HepG2 (cell line): Measurements from ENCODE around the gene NPAS2. TPM values are rescaled to one million over a fixed set of nuclear protein-coding genes. Genes with fewer than 3 reads are reported as not detected.

Experiments used
- ATAC-seq: fragments of 200-7000 bp; cut with Tn5 transposase; 3 replicates; pipeline ENCODE4 v1.9.1; 2020; ENCODE audit warnings: mild to moderate bottlenecking, moderate library complexity
- BruUV-seq: library from RNA; stranded (reverse); fragments of 400-500 nt; replicated peaks from 2 replicates; lab custom pipeline; 2021; lab: Mats Ljungman, UMichigan
- CTCF ChIA-PET: fragments of 300-600 bp; formaldehyde crosslinking; extraction: SDS; loops from one replicate; lab custom pipeline; 2021; ENCODE audit warnings: low total read pairs, inconsistent platforms, low intra/inter-chr PET ratio; lab: Yijun Ruan, JAX
- POLR2A ChIA-PET: fragments of 350-600 bp; sonication (Branson Sonifier 250); formaldehyde crosslinking; loops from one replicate; lab custom pipeline; 2020; ENCODE audit warnings: antibody characterized with exemption, inconsistent platforms; lab: Yijun Ruan, JAX
- DNase-seq: peaks from one replicate; pipeline ENCODE4 v3.0.0-alpha.2; 2015; ENCODE audit warnings: low spot score
- FAIRE-seq: peaks from 3 replicates; lab custom pipeline; 2011; peaks lifted over from hg19 to GRCh38; lab: Jason Lieb, UNC
- H2AFZ ChIP-seq: one replicate; pipeline ENCODE4 v1.6.1; 2011; ENCODE audit warnings: low read length, inconsistent platforms
- H3K27ac ChIP-seq: fragments of 300-600 bp; 3 replicates; pipeline ENCODE4 v1.8.0; 2011; ENCODE audit warnings: mixed run types, mild to moderate bottlenecking, mixed read lengths, low read length, inconsistent platforms; ENCODE audit not compliant: insufficient read depth; ENCODE audit errors: extremely low read length
- H3K27me3 ChIP-seq, 2 experiments: fragments of 200-600 bp in 1 of 2; 2 replicates in 1 of 2; 3 replicates in 1 of 2; pipeline versions ENCODE4 v1.6.0 to v1.8.0; 2011; ENCODE audit warnings: low read length in 2 of 2, mild to moderate bottlenecking in 2 of 2, moderate library complexity in 2 of 2, inconsistent platforms in 1 of 2; ENCODE audit not compliant: insufficient read depth in 2 of 2, control insufficient read depth in 1 of 2
- H3K36me3 ChIP-seq, 2 experiments: fragments of 200-600 bp in 1 of 2; replicated peaks in 1 of 2; 2 replicates in 1 of 2; 3 replicates in 1 of 2; pipeline versions ENCODE4 v1.5.1 to v1.8.0; 2011; ENCODE audit warnings: low read length in 2 of 2, inconsistent platforms in 1 of 2; ENCODE audit not compliant: insufficient read depth in 2 of 2, control insufficient read depth in 1 of 2
- H3K4me1 ChIP-seq: 2 replicates; pipeline ENCODE4 v1.5.1; 2012; ENCODE audit warnings: low read length, inconsistent platforms; ENCODE audit not compliant: insufficient read depth
- H3K4me2 ChIP-seq: 2 replicates; pipeline ENCODE4 v1.6.0; 2011; ENCODE audit warnings: low read depth, low read length, inconsistent platforms
- H3K4me3 ChIP-seq, 3 experiments: fragments of 200-600 bp in 1 of 3; sonication (generic), shearing (Covaris generic) in 1 of 3; replicated peaks in 1 of 3; 2 replicates each; pipeline ENCODE4 v1.5.1; 2011 to 2016; ENCODE audit warnings: low read length in 3 of 3, inconsistent platforms in 2 of 3, low read depth in 2 of 3, mild to moderate bottlenecking in 2 of 3, control low read depth in 1 of 3, mixed read lengths in 1 of 3; ENCODE audit not compliant: insufficient read depth in 1 of 3
- H3K79me2 ChIP-seq: one replicate; pipeline ENCODE4 v1.6.1; 2011; ENCODE audit warnings: low read length, inconsistent platforms; ENCODE audit not compliant: insufficient read depth
- H3K9ac ChIP-seq: 2 replicates; pipeline ENCODE4 v1.6.0; 2011; ENCODE audit warnings: mild to moderate bottlenecking, low read depth, low read length, inconsistent platforms; ENCODE audit not compliant: insufficient read depth
- H3K9me3 ChIP-seq: 2 replicates; pipeline ENCODE4 v1.5.1; 2012; ENCODE audit warnings: mild to moderate bottlenecking, low read length
- H4K20me1 ChIP-seq: 2 replicates; pipeline ENCODE4 v1.6.0; 2011; ENCODE audit warnings: inconsistent platforms, mild to moderate bottlenecking, low read length, moderate library complexity; ENCODE audit not compliant: insufficient read depth
- ELF4 ChIP-seq: sonication (generic); formaldehyde crosslinking; IDR thresholded peaks from 2 replicates; pipeline ENCODE4 v1.5.0; 2020; ENCODE audit warnings: missing genetic modification reagents, mild to moderate bottlenecking, moderate library complexity, borderline replicate concordance
- HNRNPUL1 ChIP-seq: fragments of 200-400 bp; formaldehyde crosslinking; IDR thresholded peaks from 2 replicates; pipeline ENCODE4 v1.6.1; 2017; ENCODE audit warnings: low read depth, mild to moderate bottlenecking, low read length, moderate library complexity
- PLRG1 ChIP-seq: fragments of 450-650 bp; conservative IDR thresholded peaks from 2 replicates; pipeline ENCODE4 v1.6.1; 2016
- XRCC5 ChIP-seq: fragments of 200-400 bp; formaldehyde crosslinking; optimal IDR thresholded peaks from 2 replicates; pipeline ENCODE3; 2017; ENCODE audit warnings: mild to moderate bottlenecking, low read length
- ZNF329 ChIP-seq: sonication (generic); formaldehyde crosslinking; IDR thresholded peaks from 2 replicates; pipeline ENCODE4 v1.9.0; 2021; ENCODE audit warnings: low read depth, mild to moderate bottlenecking, missing genetic modification reagents
- ZNF350 ChIP-seq: sonication (generic); formaldehyde crosslinking; IDR thresholded peaks from 2 replicates; pipeline ENCODE4 v1.4.0; 2020; ENCODE audit warnings: mild to moderate bottlenecking, low read depth, missing genetic modification reagents, borderline replicate concordance
- ZNF513 ChIP-seq: sonication (generic); formaldehyde crosslinking; conservative IDR thresholded peaks from 2 replicates; pipeline ENCODE4 v1.5.0; 2020; ENCODE audit warnings: missing genetic modification reagents
- WGBS: methylation state at CpG from one replicate; pipeline ENCODE4 v1.1.6; 2017; ENCODE audit warnings: low lambda C conversion rate; 5-methylcytosine and 5-hydroxymethylcytosine counted together
- in situ Hi-C: cut with HindIII; loops from 2 replicates; pipeline ENCODE4 v1.10.0; 2017; ENCODE audit warnings: low pct_unique_long_range_greater_than_20kb; ENCODE audit not compliant: extremely low pct_ligation_motif_present
- intact Hi-C: fragments of 100-400 bp; cut with micrococcal nuclease; formaldehyde crosslinking; loops from one replicate; pipeline ENCODE4 v1.10.0; 2022; ENCODE audit not compliant: unreplicated experiment
- polyA plus RNA-seq, 8 experiments: library from polyadenylated mRNA; depleted of rRNA in 3 of 8; stranded (reverse) in 7 of 8; unstranded in 1 of 8; fragments of >200 nt; fragmentation: Illumina TruSeq in 4 of 8; extraction: Trizol in 4 of 8; gene quantifications; 2 replicates each; pipeline versions ENCODE4 v1.2.1 to v1.2.3, GENCODE V29; 2011 to 2016; ENCODE audit warnings: low read depth in 4 of 8, missing spikeins in 1 of 8, mixed read lengths in 1 of 8; ENCODE audit not compliant: insufficient read depth in 1 of 8
- total RNA-seq, 5 experiments: library from RNA; depleted of rRNA; stranded (reverse); fragments of >200 nt; fragmentation: Illumina TruSeq; extraction: Trizol; gene quantifications; 2 replicates each; pipeline ENCODE4 v1.2.3, GENCODE V29; 2016; ENCODE audit warnings: low read depth in 1 of 5

NPAS2 gene
- total and polyA plus RNA-seq, 2 of the 13 experiments (the other 11 are each of a cell fraction or from before 2014, with no cell fraction given): 14.8 to 37.5 TPM

GRCh38 chr2:100991404-100991773, 171.4 kb downstream of the NPAS2 start (continued):
- TF ChIP-seq ZNF350 (CRISPR knock-in tag): no peak
- TF ChIP-seq XRCC5: no peak
- TF ChIP-seq ZNF329: no peak
- no peak for TF ChIP-seq ZNF513 (CRISPR knock-in tag)
- TF ChIP-seq ELF4 (CRISPR knock-in tag): no peak
- TF ChIP-seq PLRG1: no peak
- no peak for TF ChIP-seq HNRNPUL1

GRCh38 chr2:100992262-100992661, 172.3 kb downstream of the NPAS2 start:
- WGBS: 95% methylated on average over 6 of the region's 6 CpGs
- H3K9me3 ChIP-seq: no peaks in the 10 kb centered on the region
- no peak overlapping the region for H2AFZ ChIP-seq
- no peaks in the 10 kb centered on the region for H4K20me1 ChIP-seq
- DNase-seq (no peak), FAIRE-seq (no peak), ATAC-seq (no peak)
- H3K4me1 ChIP-seq: no peaks in the 10 kb centered on the region
- ChIA-PET POLR2A (interaction anchor here (1.4 kb wide), 1 partner anchor 10 kb away, joined by 4 read pairs; the partner anchor contains the start of gene RPL31), CTCF (no interaction called here)
- no TSS peak for BruUV-seq
- no peak overlapping the region for H3K27ac ChIP-seq
- TF ChIP-seq XRCC5: no peak
- no peak overlapping the region for H3K9ac ChIP-seq
- intact Hi-C loops: no loop called here
- H3K36me3 ChIP-seq: peaks cover 22 to 56% of the 10 kb centered on the region in 2 experiments
- H3K4me3 ChIP-seq: no peak overlapping the region
- no peaks in the 10 kb centered on the region for H3K79me2 ChIP-seq
- H3K4me2 ChIP-seq: no peak overlapping the region
- in situ Hi-C loops: no loop called here
- H3K27me3 ChIP-seq: no peaks in the 10 kb centered on the region
